Smooth muscle cell (in vitro differentiated cells): Measurements from ENCODE around the gene PPP2R3A. TPM values are rescaled to one million over a fixed set of nuclear protein-coding genes. Genes with fewer than 3 reads are reported as not detected.

ENCODE experiments used
- DNase-seq: peaks from one replicate; lab custom pipeline; 2025; ENCODE audit not compliant: unreplicated experiment; lab: John Stamatoyannopoulos, UW
- H2AFZ ChIP-seq: fragments of 200-600 bp; sonication (generic); 2 replicates; pipeline ENCODE4 v1.6.0; 2016; ENCODE audit warnings: antibody characterized with exemption, low read depth, mild to moderate bottlenecking
- H3F3A ChIP-seq: fragments of 200-600 bp; sonication (generic); 2 replicates; pipeline ENCODE4 v1.6.0; 2017; ENCODE audit warnings: antibody characterized with exemption, low read depth
- H3K27ac ChIP-seq: fragments of 200-600 bp; sonication (generic); 2 replicates; pipeline ENCODE4 v1.5.1; 2016; ENCODE audit warnings: low read depth, mild to moderate bottlenecking
- H3K27me3 ChIP-seq: fragments of 200-600 bp; sonication (generic); 2 replicates; pipeline ENCODE4 v1.6.1; 2016; ENCODE audit warnings: low read depth, mild to moderate bottlenecking
- H3K36me3 ChIP-seq: fragments of 200-600 bp; sonication (generic); 2 replicates; pipeline ENCODE4 v1.5.1; 2016; ENCODE audit warnings: low read depth
- H3K4me1 ChIP-seq: fragments of 200-600 bp; sonication (generic); 2 replicates; pipeline ENCODE4 v1.5.1; 2016; ENCODE audit warnings: low read depth
- H3K4me2 ChIP-seq: fragments of 200-600 bp; sonication (generic); 2 replicates; pipeline ENCODE4 v1.6.0; 2016; ENCODE audit warnings: mild to moderate bottlenecking
- H3K4me3 ChIP-seq: fragments of 200-600 bp; sonication (generic); 2 replicates; pipeline ENCODE4 v1.5.1; 2016; ENCODE audit warnings: mild to moderate bottlenecking
- H3K79me2 ChIP-seq: fragments of 200-600 bp; sonication (generic); 2 replicates; pipeline ENCODE4 v1.6.0; 2016; ENCODE audit warnings: low read depth, mild to moderate bottlenecking
- H3K9ac ChIP-seq: fragments of 200-600 bp; sonication (generic); 2 replicates; pipeline ENCODE4 v1.6.0; 2016; ENCODE audit warnings: low read depth
- H3K9me3 ChIP-seq: fragments of 200-600 bp; sonication (generic); replicated peaks from 2 replicates; pipeline ENCODE4 v1.5.1; 2016; ENCODE audit warnings: low read depth
- H4K20me1 ChIP-seq: fragments of 200-600 bp; sonication (generic); 2 replicates; pipeline ENCODE4 v1.6.0; 2016; ENCODE audit warnings: low read depth
- CTCF ChIP-seq: fragments of 200-600 bp; sonication (generic); IDR thresholded peaks from 2 replicates; pipeline ENCODE4 v1.5.1; 2017; ENCODE audit warnings: borderline replicate concordance, mild to moderate bottlenecking, antibody characterized with exemption; ENCODE audit not compliant: insufficient read depth, poor library complexity, severe bottlenecking
- whole genome bisulfite sequencing: methylation state at CpG from one replicate; pipeline ENCODE4 v1.1.7; 2016; ENCODE audit warnings: low lambda C conversion rate; 5-methylcytosine and 5-hydroxymethylcytosine counted together
- polyA plus RNA-seq: library from polyadenylated mRNA; unstranded; fragments of >200 nt; fragmentation: Nextera tagmentation; extraction: Ambion mirVana; gene quantifications from 2 replicates; pipeline ENCODE4 v1.2.1, GENCODE V29; 2016
- small RNA-seq: library from RNA; depleted of rRNA; stranded (forward); fragments of <200 nt; gene quantifications from one replicate; pipeline ENCODE3, GENCODE V24; 2014
- total RNA-seq: library from RNA; depleted of rRNA; stranded (reverse); fragments of >200 nt; gene quantifications from 2 replicates; pipeline ENCODE4 v1.2.3, GENCODE V29; 2014

The PPP2R3A gene
- total and polyA plus RNA-seq, 2 experiments from 2014 or later: 8.0 to 24.7 TPM

GRCh38 chr3:136197159-136197793 is 231.7 kb downstream of the PPP2R3A start:
- peaks cover 33% of the 10 kb centered on the region for H3K79me2 ChIP-seq
- peak overlapping the region; percentile 99 for H3K27ac ChIP-seq
- peak overlapping the region; percentile 89 for H3K4me2 ChIP-seq
- 26% methylated on average over 15 of the region's 15 CpGs for WGBS
- peak overlapping the region; percentile 97 for H3K4me3 ChIP-seq
- peak overlapping the region; percentile 85 for H3K9ac ChIP-seq
- peaks cover 28% of the 10 kb centered on the region for H3K4me1 ChIP-seq
- no peak for TF ChIP-seq CTCF
- no peaks in the 10 kb centered on the region for H3K36me3 ChIP-seq
- H4K20me1 ChIP-seq: peaks cover 32% of the 10 kb centered on the region
- peak overlapping the region; percentile 90 for H2AFZ ChIP-seq
- H3K27me3 ChIP-seq: no peaks in the 10 kb centered on the region
- H3F3A ChIP-seq: peaks cover 20% of the 10 kb centered on the region
- no peaks in the 10 kb centered on the region for H3K9me3 ChIP-seq
- DNase-seq: no peak

Small RNAs within 50 kb of the gene (small RNA-seq; reads per million reads assigned to genes)
- not detected for gene AC092989.1

Other genes starting within 250 kb of the PPP2R3A start
- 16.9 and 39.9 TPM in 2 replicates for gene MSL2, start 230.6 kb downstream of the PPP2R3A start, total RNA-seq
- gene MSL2, start 230.6 kb downstream of the PPP2R3A start, polyA plus RNA-seq: 5.7 and 6.9 TPM in 2 replicates